Pericardium fibroblast (primary cell): ENCODE data around the gene CMTM1. TPM values are rescaled to one million over a fixed set of nuclear protein-coding genes. Genes with fewer than 3 reads are reported as not detected.

Experiments
- total RNA-seq: library from RNA; depleted of rRNA; stranded (reverse); fragments of >200 nt; gene quantifications from 2 replicates; pipeline ENCODE4 v1.2.3, GENCODE V29; 2015

The CMTM1 gene
- 1.4 and 3.7 TPM in 2 replicates for total RNA-seq

GRCh38 chr16:66566051-66566901, at the start of gene CMTM1:
TSS of gene CMTM1 (plus strand) at chr16:66566439. CDS start at chr16:66566514, 75 bp downstream.

GRCh38 chr16:66549284-66550131, 16.7 kb upstream of the CMTM1 start, which contains the start of gene TK2:
TSS of gene TK2 (minus strand) at chr16:66550122. CDS start at chr16:66550061, 61 bp downstream.

GRCh38 chr16:66552286-66553177, 13.7 kb upstream of the CMTM1 start, which contains the start of gene CKLF:
TSS of gene CKLF (plus strand) at chr16:66552576. CDS start at chr16:66552716, 140 bp downstream.

GRCh38 chr16:66578651-66579531, 12.7 kb downstream of the CMTM1 start, which contains the start of gene CMTM2:
TSS of gene CMTM2 (plus strand) at chr16:66579463. CDS start at chr16:66579608, 145 bp downstream.

GRCh38 chr16:66604376-66605176, 38.3 kb downstream of the CMTM1 start, which contains the start of gene CMTM3:
TSS of gene CMTM3 (plus strand) at chr16:66604704. CDS start at chr16:66604806, 102 bp downstream.

Other genes with a start within 250 kb of the CMTM1 start
- 14.2 and 15.9 TPM in 2 replicates for gene CDH5, start 199.7 kb upstream of the CMTM1 start, total RNA-seq
- gene BEAN1, start 139.1 kb upstream of the CMTM1 start, total RNA-seq: 0.51 and 8.5 TPM in 2 replicates
- gene TK2, start 16.3 kb upstream of the CMTM1 start, total RNA-seq: 27.2 and 27.3 TPM in 2 replicates
- gene CKLF, start 13.9 kb upstream of the CMTM1 start, total RNA-seq: 21.9 and 39.8 TPM in 2 replicates
- not detected in 2 replicates for gene CMTM2, start 13.0 kb downstream of the CMTM1 start, total RNA-seq
- 32.3 and 50.6 TPM in 2 replicates for gene CMTM3, start 38.3 kb downstream of the CMTM1 start, total RNA-seq
- gene CMTM4, start 130.3 kb downstream of the CMTM1 start, total RNA-seq: 7.6 and 11.3 TPM in 2 replicates
- 41.2 and 53.7 TPM in 2 replicates for gene DYNC1LI2, start 185.2 kb downstream of the CMTM1 start, total RNA-seq
- gene TERB1, start 235.1 kb downstream of the CMTM1 start, total RNA-seq: not detected in 2 replicates